Stimulated activated effector memory CD8-positive, alpha-beta T cell treated with anti-CD3 and anti-CD28 coated beads, Interleukin-12 subunit alpha, Interleukin-12 subunit beta, amount 100 ng/mL, for 72 hours (primary cell): ENCODE data around the gene MSL3B.
A peak's percentile ranks its signal among the peaks of the same experiment; 100 is the strongest.

ENCODE experiments used
- ATAC-seq: fragments of 150-1000 bp; cut with Tn5 transposase; 2 replicates; pipeline ENCODE4 v1.10.0; 2021
- DNase-seq, 2 donors: peaks; one replicate each; pipeline ENCODE4 v3.0.0; 2021 to 2022; ENCODE audit warnings: low spot score in 2 of 2
- H3K27ac Mint-ChIP-seq: one replicate; pipeline ENCODE4 v1.8.0; 2022; ENCODE audit warnings: mild to moderate bottlenecking, mixed read lengths
- H3K36me3 Mint-ChIP-seq: one replicate; pipeline ENCODE4 v1.8.0; 2022; ENCODE audit warnings: mild to moderate bottlenecking, mixed read lengths
- H3K4me1 Mint-ChIP-seq: one replicate; pipeline ENCODE4 v1.8.0; 2022; ENCODE audit warnings: mixed read lengths
- H3K4me3 Mint-ChIP-seq: one replicate; pipeline ENCODE4 v1.8.0; 2022; ENCODE audit warnings: mild to moderate bottlenecking, mixed read lengths
- H3K9me3 Mint-ChIP-seq: one replicate; pipeline ENCODE4 v1.8.0; 2022; ENCODE audit warnings: mixed read lengths

MSL3B gene

DNA sequence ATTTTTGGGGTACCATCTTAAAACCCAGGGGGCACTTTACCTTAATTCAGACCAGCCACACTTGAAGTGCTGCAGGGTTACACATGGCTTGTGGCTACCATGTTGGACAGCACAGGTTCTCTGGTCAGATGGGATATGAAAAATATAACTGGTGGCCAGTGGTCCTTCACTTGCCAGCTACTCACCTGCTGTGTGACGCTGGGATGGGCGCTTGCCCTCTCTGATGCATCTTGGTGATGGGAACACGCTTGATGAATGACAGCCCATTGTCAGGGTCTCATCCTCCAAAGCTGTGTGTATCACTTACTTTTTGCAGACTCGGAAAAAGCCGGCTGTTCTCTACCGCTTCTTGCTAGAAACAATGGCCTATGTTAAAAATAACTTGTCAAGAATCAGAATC is 36.3 kb downstream of the MSL3B start:
- Mint-ChIP-seq H3K4me1 (no peaks in the 10 kb centered on the region), H3K36me3 (peaks cover 18% of the 10 kb centered on the region), H3K27ac (no peak overlapping the region), H3K9me3 (no peaks in the 10 kb centered on the region), H3K4me3 (no peak overlapping the region)
- no peak for ATAC-seq
- no peak for DNase-seq

DNA sequence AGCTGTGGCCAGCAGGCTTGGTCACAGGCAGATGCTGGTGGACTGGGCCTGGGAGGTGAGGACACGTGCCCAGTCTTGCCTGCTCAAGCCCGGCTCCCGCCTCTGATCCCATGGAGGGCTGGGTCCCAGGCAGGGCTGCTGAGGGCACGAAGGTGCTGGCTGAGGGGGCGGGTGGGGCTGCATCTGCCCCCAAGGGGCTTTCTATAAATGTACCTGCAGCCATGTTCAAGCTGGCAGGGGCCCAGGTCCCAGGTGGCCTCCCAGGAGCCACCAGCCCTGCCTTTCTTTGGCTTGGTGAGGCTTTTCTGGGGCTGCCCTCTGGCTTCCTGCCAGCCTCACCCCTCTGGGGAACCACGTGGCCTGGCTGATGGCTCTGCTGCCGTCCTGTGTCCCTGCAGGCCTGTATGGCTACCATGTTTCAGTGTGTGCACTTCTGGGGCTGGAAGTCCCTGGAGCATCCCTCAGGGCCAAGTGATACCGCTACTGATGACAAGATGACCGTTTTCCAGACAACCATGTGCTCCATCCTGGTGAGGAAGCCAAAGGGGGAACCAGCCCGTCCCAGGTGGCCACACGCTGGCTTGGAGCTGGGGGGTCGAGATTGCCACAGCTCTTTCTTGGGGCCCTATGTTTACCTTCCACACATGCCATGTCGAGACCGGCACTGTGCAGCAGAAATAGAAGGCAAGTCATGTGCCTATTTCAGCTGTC is 37.0 kb downstream of the MSL3B start:
- Mint-ChIP-seq H3K4me3 (no peak overlapping the region), H3K4me1 (no peaks in the 10 kb centered on the region), H3K27ac (no peak overlapping the region), H3K9me3 (no peaks in the 10 kb centered on the region), H3K36me3 (peaks cover 11% of the 10 kb centered on the region)
- DNase-seq (no peak), ATAC-seq (peak; percentile 29)

DNA sequence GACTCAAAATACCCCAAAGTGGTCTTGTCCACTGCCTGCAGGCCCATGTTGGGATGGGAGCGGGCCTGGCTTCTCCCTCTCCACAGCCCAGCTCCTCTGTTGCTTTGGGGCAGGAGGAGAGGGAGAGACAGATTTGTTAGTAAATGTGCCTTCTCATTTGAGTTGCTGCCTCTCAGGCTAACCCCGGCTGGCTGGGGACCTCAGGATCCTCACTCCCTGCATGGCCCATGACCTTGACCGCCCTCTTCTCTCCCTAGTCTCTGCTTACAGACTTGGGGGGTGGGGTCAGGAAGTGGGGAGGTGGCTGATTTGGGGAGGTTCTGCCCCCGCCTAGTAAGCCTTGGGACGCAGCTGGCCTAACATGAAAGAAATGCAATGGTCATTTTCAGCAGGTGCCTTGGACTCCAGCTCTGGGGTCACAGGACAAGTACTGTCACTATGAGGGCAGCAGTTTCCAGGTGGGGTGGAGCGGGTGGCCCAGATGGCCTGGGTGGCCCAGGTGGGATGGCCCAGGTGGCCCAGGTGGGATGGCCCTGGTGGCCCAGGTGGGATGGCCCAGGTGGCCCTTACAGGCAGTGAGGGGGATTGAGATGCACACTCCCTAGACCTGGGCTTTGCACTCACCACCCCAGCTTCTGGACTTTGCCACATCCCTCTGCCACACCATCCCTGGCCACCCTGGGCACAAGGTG is 37.9 kb downstream of the MSL3B start:
- no peaks in the 10 kb centered on the region for H3K4me1 Mint-ChIP-seq
- H3K9me3 Mint-ChIP-seq: no peaks in the 10 kb centered on the region
- no peak overlapping the region for H3K4me3 Mint-ChIP-seq
- no peak for ATAC-seq
- no peak overlapping the region for H3K27ac Mint-ChIP-seq
- peaks cover 2% of the 10 kb centered on the region for H3K36me3 Mint-ChIP-seq
- no peak for DNase-seq

DNA sequence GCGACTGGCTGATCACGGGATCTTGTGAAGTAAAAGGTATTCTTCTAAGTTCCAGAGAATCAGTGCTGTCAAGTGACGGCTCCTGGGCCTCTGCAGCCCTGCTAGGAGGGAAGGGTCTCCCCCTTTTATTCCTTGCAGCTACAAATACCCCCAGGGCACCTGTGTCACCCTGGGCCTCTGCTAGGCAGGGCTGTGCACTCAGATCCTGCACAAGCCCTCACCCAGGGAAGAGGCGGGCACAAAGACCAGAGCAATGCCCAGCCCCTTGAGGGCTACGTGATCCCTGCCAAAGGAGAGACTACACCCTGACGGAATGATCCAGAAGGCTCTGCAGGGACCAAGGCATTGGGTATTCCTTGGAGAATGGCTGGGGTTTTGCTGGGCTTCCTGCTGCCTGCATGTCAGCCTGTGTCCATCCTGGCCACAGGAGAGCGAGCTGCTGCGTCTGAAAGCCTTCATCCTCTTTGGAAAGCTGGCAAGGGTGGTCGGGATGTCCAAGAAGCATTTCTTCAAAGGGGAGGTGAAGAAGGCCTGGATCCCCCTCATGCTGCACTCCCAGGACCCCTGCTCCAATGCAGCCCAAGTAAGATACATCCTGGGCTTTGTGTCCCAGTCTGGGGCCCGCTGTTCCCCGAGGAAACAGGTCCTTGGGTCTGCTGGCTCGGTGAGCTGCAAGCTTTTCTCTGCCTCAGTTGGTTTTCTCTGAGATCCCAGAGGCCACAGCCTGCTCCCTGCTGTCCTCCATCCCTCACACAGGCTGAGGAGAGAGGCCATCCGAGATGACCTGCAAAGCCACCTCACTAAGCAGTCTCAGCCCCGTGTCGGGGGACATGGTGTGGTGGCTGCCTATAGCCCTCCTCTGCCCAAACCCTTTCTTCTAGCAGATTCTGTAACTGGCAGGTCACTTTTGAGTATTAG is 38.7 kb downstream of the MSL3B start:
- Mint-ChIP-seq H3K4me1 (no peaks in the 10 kb centered on the region), H3K9me3 (no peaks in the 10 kb centered on the region), H3K36me3 (no peaks in the 10 kb centered on the region), H3K27ac (no peak overlapping the region), H3K4me3 (no peak overlapping the region)
- DNase-seq (no peak), ATAC-seq (no peak)

DNA sequence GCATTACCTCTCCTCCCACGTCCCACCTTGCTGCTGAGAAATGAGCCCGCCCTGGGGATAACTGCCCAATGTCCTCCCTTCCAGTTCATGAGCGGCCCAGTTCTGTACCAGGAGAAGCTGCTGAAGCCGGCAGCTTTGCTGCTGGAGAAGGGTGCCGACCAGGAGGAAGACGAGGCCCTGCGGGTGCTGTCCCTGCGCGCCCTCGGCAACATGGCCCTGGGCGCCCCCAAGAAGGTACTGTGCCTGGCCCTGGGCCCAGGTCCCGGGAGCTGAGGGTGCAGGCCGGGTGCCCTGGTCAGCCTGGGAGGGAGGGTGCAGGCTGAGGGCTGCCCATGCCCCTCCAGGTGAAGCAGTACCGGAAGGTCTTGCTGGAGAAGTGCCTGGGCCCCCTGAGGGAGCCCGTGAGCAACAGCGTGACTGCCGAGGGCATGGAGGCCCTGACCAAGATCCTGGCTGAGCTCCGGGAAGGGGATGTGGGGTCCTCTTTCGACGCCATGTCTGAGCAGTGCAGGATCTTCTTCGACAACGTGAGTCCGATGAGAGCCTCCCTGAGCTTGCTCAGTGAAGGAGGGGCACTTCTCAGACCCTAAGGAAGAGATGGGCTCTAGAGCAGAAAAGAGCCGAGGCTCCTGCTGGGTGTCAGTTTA is 39.5 kb downstream of the MSL3B start:
- H3K4me1 Mint-ChIP-seq: no peaks in the 10 kb centered on the region
- H3K27ac Mint-ChIP-seq: no peak overlapping the region
- ATAC-seq (no peak), DNase-seq (no peak)
- no peaks in the 10 kb centered on the region for H3K36me3 Mint-ChIP-seq
- H3K9me3 Mint-ChIP-seq: no peaks in the 10 kb centered on the region
- no peak overlapping the region for H3K4me3 Mint-ChIP-seq

DNA sequence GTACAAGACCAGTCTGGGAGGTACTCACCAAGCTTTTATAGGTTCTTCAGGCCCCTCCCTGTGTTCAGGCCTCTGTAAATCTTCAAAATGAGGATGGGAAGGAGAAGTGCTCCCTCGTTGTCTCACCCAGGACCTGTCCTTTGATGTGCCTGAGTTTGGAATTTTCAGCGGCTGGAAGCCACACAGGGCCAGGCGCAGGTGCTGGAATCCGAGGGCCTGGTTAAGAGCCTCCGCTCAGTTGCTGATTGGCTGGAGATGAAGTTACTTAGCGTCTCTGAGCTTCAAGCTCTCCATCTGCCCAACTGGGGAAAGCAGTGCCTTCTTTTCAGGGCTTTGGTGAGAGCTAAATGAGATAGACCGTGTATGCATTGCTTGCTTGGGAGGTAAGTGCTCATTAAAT is 43.8 kb downstream of the MSL3B start:
- Mint-ChIP-seq H3K4me1 (no peaks in the 10 kb centered on the region), H3K36me3 (no peaks in the 10 kb centered on the region), H3K9me3 (no peaks in the 10 kb centered on the region), H3K4me3 (no peak overlapping the region), H3K27ac (no peak overlapping the region)
- ATAC-seq (no peak), DNase-seq (no peak)

DNA sequence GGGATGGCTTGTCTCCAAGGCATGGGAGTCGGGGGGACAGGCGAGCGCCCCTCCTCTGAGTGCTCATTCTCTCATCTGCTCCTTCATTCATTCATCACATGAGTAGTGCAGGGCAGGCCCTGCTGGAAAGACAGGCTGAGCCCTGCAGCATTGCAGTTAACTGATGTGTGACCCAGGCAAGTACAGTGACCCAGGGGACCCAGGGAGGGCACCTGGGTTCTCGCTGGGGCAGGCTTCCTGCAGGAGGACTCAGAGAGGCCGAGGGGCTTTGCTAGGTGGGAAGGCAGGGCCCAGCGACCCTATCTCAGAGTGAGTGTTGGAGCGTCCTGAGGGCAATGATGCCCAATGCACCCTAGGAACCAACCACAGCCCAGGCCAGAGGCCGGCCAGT is 44.5 kb downstream of the MSL3B start:
- DNase-seq (no peak), ATAC-seq (no peak)
- Mint-ChIP-seq H3K9me3 (no peaks in the 10 kb centered on the region), H3K36me3 (no peaks in the 10 kb centered on the region), H3K27ac (no peak overlapping the region), H3K4me3 (no peak overlapping the region), H3K4me1 (no peaks in the 10 kb centered on the region)

DNA sequence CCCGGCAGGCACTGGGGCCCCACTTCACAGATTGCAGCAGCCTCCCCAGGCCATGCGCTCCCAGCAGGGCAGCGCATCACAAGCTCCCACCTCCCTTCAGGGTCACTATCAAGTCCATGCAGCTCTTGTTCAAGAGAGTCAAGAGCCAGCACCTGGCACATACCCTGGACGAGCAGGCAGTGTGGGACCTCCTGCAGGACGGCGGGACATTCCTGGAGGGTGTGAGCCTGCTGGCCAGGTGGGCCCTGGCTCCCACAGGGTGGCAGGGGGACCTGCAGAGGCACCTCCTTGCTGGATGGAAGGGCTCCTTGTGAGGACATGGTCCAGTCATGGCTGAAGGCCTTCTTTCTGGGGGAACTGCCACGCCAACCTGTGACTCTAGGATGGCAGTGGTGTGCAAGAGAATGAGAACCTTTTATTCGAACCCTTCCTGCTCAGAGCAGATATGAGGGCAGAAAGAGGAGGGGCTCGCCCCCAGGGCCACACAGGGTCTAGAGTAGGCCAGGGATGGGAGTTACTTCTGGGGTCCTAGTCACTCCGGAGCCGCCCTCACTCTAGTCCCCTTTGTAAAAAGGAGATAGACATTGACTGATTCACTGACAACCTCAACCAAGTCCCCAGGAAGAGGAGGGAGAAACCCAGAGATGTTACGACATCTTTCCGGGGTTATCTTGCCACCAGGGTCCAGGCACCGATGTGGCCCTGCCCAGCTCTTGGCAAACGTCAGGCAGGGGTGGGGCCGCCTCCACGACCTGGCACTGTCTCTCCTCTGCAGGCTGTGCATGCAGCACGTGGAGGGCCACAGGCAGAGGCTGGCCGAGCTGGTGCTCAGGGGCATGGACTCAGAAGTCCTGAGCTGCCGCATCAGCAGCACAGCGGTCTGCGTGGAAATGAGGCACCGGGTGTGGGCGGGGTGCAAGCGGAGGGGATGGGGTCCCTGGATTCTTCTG is 45.1 kb downstream of the MSL3B start:
- DNase-seq: no peak
- ATAC-seq: no peak
- Mint-ChIP-seq H3K9me3 (no peaks in the 10 kb centered on the region), H3K27ac (no peak overlapping the region), H3K4me1 (peaks cover 2% of the 10 kb centered on the region), H3K4me3 (no peak overlapping the region), H3K36me3 (no peaks in the 10 kb centered on the region)

DNA sequence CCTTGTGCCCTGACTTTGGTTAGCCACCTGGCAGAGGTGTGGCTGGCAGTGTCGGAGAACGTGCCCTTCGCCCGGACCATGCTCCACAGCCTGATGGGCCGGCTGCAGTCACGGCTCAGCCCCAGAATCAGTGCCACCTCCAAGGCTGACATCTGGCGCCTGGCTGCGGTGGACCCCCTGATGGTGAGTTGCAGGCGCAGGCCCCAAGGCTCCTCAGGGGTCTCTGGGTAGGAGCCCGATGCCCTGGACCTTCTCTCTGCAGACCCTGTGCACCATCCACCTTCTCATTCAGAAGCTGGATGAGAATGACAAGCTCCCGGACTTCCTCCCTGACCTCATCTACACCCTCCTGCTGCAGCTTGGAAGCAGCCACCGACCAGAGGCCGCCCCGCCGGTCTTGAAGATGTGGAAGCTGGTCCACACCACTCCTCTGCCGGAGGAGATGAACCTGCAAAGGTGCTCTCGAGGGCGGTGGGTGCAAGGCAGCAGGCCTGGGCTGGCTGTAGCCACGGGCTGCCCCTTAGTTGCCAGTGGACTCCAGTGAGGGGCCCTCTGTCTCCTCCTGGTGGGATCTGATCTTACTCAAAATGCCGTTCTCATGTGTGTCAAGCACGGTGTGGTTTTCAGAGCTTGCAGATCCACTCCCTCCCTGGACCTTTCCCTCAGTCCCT is 46.0 kb downstream of the MSL3B start:
- ATAC-seq: no peak
- no peak overlapping the region for H3K27ac Mint-ChIP-seq
- DNase-seq: no peak

DNA sequence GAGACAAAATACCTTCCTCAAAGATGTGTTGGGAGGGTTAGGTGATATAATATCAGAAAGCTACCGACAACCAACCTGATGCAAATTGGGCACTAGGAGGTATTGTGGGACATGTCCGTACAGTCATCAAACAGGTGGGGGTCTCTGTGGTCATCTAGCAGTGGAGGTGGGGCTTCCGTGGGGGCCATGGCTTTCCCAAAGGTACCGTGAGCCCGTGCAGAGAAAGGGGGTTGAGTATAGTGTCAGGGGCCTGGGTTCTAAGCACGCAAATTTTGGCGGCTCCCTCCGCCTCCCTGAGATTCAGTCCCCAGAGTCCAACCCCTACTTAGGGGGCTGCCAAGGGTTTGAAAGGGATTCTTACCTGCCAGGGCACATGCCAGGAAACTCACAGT is 46.5 kb downstream of the MSL3B start:
- Mint-ChIP-seq H3K9me3 (no peaks in the 10 kb centered on the region), H3K27ac (no peak overlapping the region), H3K4me3 (no peak overlapping the region), H3K4me1 (peaks cover 4% of the 10 kb centered on the region), H3K36me3 (no peaks in the 10 kb centered on the region)
- ATAC-seq: no peak
- DNase-seq: no peak

More for the DNA sequence above, 46.0 kb downstream of the MSL3B start:
- H3K9me3 Mint-ChIP-seq: no peaks in the 10 kb centered on the region
- no peaks in the 10 kb centered on the region for H3K36me3 Mint-ChIP-seq
- peaks cover 4% of the 10 kb centered on the region for H3K4me1 Mint-ChIP-seq
- H3K4me3 Mint-ChIP-seq: no peak overlapping the region

DNA sequence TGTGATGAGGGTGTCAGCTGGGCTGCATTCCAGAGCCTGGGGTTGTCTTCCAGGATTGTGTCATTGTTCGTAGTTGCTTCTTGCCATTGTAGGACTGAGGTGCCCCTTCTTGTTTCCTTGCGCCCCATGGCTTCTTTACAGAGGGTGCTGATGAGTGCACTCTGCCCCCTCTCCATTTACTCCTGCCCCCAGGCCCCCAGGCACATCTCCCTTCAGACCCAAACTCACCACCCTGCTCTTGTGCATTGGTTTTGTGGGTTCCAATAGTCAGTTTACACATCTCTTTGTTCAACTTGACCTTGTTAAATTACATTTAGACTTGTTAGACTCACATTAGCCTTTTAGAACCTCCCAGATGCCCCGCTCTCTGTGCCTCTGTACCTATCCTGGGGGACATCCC is 47.0 kb downstream of the MSL3B start:
- Mint-ChIP-seq H3K9me3 (no peaks in the 10 kb centered on the region), H3K27ac (no peak overlapping the region), H3K4me1 (peaks cover 4% of the 10 kb centered on the region), H3K4me3 (no peak overlapping the region), H3K36me3 (no peaks in the 10 kb centered on the region)
- ATAC-seq (no peak), DNase-seq (no peak)

DNA sequence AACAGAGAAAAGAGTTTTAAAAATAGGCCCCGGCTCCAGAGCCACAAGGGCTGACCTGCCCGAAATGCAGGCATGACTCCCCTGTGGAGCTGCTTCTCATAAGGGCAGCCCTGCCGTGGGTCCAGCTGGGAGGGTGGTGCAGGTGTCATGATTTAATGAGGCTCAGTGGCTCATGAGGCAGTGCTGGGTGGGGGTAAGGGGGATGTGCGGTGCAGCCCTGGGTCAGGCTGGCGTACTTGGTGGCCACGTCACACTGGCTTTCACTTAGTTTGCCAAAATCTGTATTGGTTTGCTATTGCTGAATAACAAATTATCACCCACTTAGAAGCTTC is 47.4 kb downstream of the MSL3B start:
- H3K9me3 Mint-ChIP-seq: no peaks in the 10 kb centered on the region
- no peak overlapping the region for H3K27ac Mint-ChIP-seq
- H3K4me1 Mint-ChIP-seq: peaks cover 4% of the 10 kb centered on the region
- no peaks in the 10 kb centered on the region for H3K36me3 Mint-ChIP-seq
- ATAC-seq (no peak), DNase-seq (no peak)
- H3K4me3 Mint-ChIP-seq: no peak overlapping the region

DNA sequence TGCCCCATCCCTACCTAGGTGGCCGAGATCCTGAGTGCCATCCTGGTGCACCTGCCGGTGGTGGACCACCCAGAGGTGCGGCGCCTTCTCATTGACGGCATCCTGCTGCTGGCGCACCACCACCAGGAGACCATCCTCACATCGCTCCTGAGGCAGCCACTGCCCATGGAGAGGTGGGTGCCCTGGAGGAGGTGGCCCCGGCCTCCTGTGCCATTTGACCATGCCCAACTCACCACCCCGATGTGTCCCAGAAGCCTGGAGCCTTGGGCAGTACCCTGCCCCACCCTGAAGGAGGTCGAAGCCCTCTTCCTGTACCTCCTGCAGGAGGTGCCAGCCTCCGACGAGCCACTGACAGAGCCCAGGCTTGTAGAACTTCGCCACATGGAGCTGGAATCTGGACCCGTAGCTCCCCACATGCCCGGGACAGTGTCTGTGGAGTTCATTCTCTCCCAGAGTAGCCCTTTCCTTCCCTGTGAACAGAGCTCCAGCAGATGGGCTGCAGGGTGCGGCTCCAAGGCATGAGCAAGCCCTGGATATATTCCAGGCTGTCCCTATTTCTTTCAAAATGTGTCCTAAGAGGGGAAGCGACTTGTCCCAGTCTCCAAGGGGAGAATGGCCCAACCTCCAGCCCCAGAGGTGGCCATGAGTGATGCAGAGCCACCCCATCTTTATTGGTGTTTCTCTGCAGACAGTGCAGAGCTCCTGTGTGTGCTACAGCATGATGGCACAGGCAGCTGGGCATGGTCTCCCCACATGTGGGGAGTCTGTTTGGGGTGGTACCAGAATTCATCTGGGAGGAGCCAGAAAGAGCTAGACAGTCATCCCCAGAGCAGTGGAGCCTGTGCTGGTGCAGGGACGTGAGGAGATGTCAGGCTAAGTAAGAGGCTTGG is 48.1 kb downstream of the MSL3B start:
- Mint-ChIP-seq H3K9me3 (no peaks in the 10 kb centered on the region), H3K4me3 (no peak overlapping the region), H3K36me3 (no peaks in the 10 kb centered on the region), H3K27ac (no peak overlapping the region), H3K4me1 (peaks cover 4% of the 10 kb centered on the region)
- DNase-seq (no peak), ATAC-seq (peak; percentile 17)
